Measurements from ENCODE around the gene DNASE2B. TPM values are rescaled to one million over a fixed set of nuclear protein-coding genes. Genes with fewer than 3 reads are reported as not detected.

DNASE2B gene
- total RNA-seq, 2 donors from 2014 or later, result not detected

- no peaks in the 10 kb centered on the region for H3K27me3 ChIP-seq
- H3K4me1 ChIP-seq, result no peaks in the 10 kb centered on the region
- no peak for ATAC-seq
- H3K4me3 ChIP-seq, result no peak overlapping the region
- H3K9me3 ChIP-seq, result no peaks in the 10 kb centered on the region
- no peak overlapping the region for H3K27ac ChIP-seq
- TF ChIP-seq CTCF (IDR thresholded peaks at IDR 0.05) (no peak), POLR2A (IDR thresholded peaks at IDR 0.05) (no peak)
- DNase-seq, result no peak
- H3K36me3 ChIP-seq (replicated peaks in 1 of 2; ENCODE audit: insufficient read depth in 1 of 2, low read depth in 2 of 2), result no peaks in the 10 kb centered on the region
- WGBS, 2 donors, result 77 to 85% methylated on average over 5 of the region's 5 CpGs
- intact Hi-C loops (cut with DNase I), result no loop called here
These were observed 11.4 kb upstream of the DNASE2B start for GRCh38 chr1:84386716-84387479.

- ATAC-seq (no peak), DNase-seq (no peak)
- no peaks in the 10 kb centered on the region for H3K27me3 ChIP-seq
- TF ChIP-seq CTCF (IDR thresholded peaks at IDR 0.05) (no peak), POLR2A (IDR thresholded peaks at IDR 0.05) (no peak)
- H3K9me3 ChIP-seq, result no peaks in the 10 kb centered on the region
- H3K36me3 ChIP-seq (replicated peaks in 1 of 2; ENCODE audit: insufficient read depth in 1 of 2, low read depth in 2 of 2), result no peaks in the 10 kb centered on the region
- no peaks in the 10 kb centered on the region for H3K4me1 ChIP-seq
- no peak overlapping the region for H3K4me3 ChIP-seq
- WGBS, 2 donors, result 75 to 83% methylated on average over 8 of the region's 8 CpGs
- intact Hi-C loops (cut with DNase I), result no loop called here
- no peak overlapping the region for H3K27ac ChIP-seq
These were observed 10.7 kb upstream of the DNASE2B start for GRCh38 chr1:84387480-84388163.

- H3K36me3 ChIP-seq (replicated peaks in 1 of 2; ENCODE audit: insufficient read depth in 1 of 2, low read depth in 2 of 2), result no peaks in the 10 kb centered on the region
- H3K9me3 ChIP-seq, result no peaks in the 10 kb centered on the region
- DNase-seq, result no peak
- H3K27ac ChIP-seq, result no peak overlapping the region
- no peak overlapping the region for H3K4me3 ChIP-seq
- intact Hi-C loops (cut with DNase I), result no loop called here
- H3K27me3 ChIP-seq, result no peaks in the 10 kb centered on the region
- H3K4me1 ChIP-seq, result no peaks in the 10 kb centered on the region
- ATAC-seq, result no peak
- TF ChIP-seq POLR2A (IDR thresholded peaks at IDR 0.05), result no peak
- TF ChIP-seq CTCF (IDR thresholded peaks at IDR 0.05), result no peak
These were observed 8.1 kb upstream of the DNASE2B start for GRCh38 chr1:84390226-84390625.

- Histone ChIP-seq H3K36me3 (replicated peaks in 1 of 2; ENCODE audit: insufficient read depth in 1 of 2, low read depth in 2 of 2) (no peaks in the 10 kb centered on the region), H3K27ac (no peak overlapping the region), H3K4me1 (no peaks in the 10 kb centered on the region), H3K4me3 (no peak overlapping the region), H3K9me3 (no peaks in the 10 kb centered on the region), H3K27me3 (no peaks in the 10 kb centered on the region)
- WGBS, 2 donors, result 62 to 67% methylated on average over 3 of the region's 3 CpGs
- DNase-seq (no peak), ATAC-seq (no peak)
- no peak for TF ChIP-seq POLR2A (IDR thresholded peaks at IDR 0.05)
- no peak for TF ChIP-seq CTCF (IDR thresholded peaks at IDR 0.05)
- intact Hi-C loops (cut with DNase I), result no loop called here
These were observed 2.9 kb downstream of the DNASE2B start for GRCh38 chr1:84401156-84401555.

- intact Hi-C loops (cut with DNase I), result no loop called here
- no peak for ATAC-seq
- no peak for DNase-seq
These were observed 3.8 kb downstream of the DNASE2B start for GRCh38 chr1:84402060-84402459.

More at GRCh38 chr1:84402060-84402459, 3.8 kb downstream of the DNASE2B start:
- no peak for TF ChIP-seq POLR2A (IDR thresholded peaks at IDR 0.05)
- no peak for TF ChIP-seq CTCF (IDR thresholded peaks at IDR 0.05)
- no peaks in the 10 kb centered on the region for H3K36me3 ChIP-seq (replicated peaks in 1 of 2; ENCODE audit: insufficient read depth in 1 of 2, low read depth in 2 of 2)
- H3K4me3 ChIP-seq, result no peak overlapping the region
- no peaks in the 10 kb centered on the region for H3K9me3 ChIP-seq
- H3K27ac ChIP-seq, result no peak overlapping the region
- no peaks in the 10 kb centered on the region for H3K4me1 ChIP-seq
- no peaks in the 10 kb centered on the region for H3K27me3 ChIP-seq
